KBM-7 (cell line): ENCODE results near the gene ZNF652.

Experiments
- DNase-seq: peaks from one replicate; pipeline ENCODE4 v3.0.0-alpha.2; 2015
- in situ Hi-C: fragments of 300-500 bp; cut with MboI; formaldehyde crosslinking; loops from 2 replicates; pipeline ENCODE4 v1.14.3; 2020; ENCODE audit warnings: low sequenced_read_pairs, low pct_unique_long_range_greater_than_20kb, mixed read lengths

The ZNF652 gene

DNA sequence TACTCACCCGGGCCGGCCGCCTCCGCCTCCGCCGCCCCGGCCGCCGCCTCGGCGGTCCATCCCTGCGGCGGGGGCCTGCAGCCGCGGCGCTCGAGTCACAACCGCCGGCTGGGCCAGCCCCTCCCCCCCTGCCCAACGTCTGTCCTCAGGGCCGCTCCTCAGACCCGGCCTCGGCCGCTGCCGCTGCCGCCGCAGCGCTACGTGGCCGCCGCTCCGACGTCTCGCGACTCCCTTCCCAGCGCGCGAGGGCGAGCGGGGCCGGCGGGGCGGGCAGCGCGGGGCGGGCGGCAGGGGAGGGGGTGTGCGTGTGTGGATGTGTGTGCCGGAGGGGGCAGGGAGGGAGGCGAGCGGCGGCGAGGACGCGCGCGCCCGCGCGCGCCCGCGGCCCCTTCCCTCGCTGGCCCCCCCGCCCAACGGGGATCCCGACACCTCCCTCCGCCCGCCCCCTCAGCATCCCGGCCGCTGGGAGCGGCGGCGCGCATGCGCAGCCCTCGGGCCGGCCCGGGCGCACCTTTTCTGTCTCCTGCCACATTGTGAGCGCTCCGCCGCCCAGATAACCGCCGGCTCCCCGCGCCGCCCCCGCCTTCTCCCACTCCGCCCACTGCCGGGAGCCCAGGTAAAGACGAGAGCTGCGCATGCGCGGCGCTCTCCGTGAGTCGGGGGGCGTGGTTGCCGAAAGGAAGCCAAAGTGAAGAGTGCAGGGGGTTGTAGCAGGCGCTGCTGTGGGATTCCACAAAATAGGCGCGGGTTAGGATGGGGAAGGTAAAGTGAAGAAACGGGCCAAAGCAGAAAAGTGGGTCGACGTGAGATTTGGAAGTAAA lies at the start of gene ZNF652:
ZNF652 (minus strand) TSS at position 349 of the 821 bp plus-strand sequence. CDS start 44,525 bp downstream, outside the sequence.
- in situ Hi-C loops = no loop called here
- peak; percentile 93 for DNase-seq

DNA sequence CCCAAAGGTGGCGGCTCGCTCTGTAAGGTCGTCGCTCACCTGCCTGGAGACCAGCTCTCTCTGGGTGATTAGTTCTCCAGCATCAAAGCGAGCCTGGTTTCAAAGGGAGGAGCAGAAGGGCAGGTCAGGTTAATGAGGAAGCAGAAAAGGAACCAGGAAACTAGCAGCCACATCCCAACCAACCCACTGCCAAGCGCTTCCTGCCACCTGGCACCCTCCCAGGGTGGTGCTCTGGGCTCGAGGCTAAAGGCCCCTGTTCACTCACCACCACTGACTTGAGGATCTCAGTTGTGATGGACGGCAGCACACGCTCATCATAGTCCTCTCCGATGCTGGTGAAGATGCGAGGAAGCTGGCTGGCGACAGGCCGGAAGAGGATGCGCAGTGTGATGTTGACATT lies 47.0 kb upstream of the ZNF652 start:
- no peak for DNase-seq
- in situ Hi-C loops = no loop called here

DNA sequence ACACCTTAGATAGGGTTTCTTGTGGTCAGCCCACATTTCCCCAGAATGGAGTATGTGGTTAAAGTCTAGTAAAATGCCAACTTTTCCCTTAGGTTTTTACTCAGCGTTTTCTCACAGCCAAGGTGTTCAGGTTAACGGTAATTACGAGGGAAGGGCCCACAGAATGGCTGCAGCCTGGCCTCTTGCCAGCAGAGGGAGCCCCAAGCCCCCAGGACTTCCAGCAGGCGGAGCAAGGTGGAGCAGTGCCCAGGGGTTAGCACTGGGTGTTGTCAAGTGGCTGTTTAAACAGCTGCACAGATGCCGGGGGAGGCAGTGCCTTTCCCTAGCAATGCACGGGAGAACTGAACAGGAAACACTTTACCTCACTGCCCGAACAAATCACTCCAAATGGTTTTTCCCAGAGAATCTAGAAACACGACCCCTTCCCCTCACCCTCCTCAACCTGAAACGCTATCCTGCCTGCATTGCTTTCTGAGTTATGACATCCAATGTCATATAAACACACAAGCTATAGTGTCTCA lies 46.0 kb upstream of the ZNF652 start:
- DNase-seq = peak; percentile 86
- in situ Hi-C loops = no loop called here

DNA sequence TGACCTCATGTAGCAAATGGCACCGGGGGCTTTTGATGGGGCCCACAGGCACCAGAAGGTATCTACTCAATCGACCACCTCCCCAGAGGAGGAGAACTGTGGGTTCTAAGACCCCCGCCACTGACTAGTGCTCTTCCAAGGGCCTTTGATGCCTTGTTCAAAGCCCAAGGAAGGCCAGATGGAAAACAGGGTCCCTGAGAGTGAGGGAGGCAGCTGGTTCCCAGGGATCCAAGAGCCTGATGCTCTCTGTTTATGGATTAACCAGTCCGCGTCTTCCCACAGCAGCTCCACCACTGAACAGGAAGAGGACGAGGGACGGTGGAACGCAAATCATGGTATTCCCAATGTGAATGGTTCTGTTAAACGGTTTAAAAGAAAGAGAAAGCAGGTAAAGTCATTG lies 45.0 kb upstream of the ZNF652 start:
- in situ Hi-C loops = no loop called here
- DNase-seq = no peak

DNA sequence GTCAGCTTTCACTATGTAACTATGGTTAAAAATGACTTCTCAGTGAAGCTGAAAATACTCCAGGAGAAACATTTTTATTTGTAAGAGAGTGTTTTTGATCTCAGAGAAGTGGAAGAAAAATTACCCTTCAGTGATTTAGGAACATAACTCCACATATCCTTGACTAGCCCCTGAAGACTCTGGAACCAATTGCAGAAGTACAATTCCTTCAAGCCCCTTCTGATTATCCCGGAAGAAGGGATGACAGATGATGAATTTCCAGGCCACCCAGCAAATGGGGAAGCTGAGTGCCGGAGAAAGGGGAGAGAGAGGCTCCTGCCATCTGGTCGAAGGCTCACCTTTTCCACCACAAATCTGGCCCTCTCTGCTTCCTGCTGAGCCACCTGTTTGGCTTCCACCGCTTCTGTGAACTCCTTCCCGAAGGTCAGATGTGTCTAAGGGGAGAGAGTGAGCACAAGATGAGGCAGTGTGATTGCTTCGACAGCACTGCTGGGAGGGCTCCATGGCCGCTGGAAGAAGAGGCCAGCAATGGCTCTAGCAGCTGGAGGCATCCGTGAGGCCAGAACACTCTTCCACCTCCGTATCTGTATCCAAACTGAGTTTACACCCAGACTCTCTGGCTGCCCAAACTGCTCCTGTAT lies 44.5 kb upstream of the ZNF652 start:
- in situ Hi-C loops = no loop called here
- DNase-seq = no peak

DNA sequence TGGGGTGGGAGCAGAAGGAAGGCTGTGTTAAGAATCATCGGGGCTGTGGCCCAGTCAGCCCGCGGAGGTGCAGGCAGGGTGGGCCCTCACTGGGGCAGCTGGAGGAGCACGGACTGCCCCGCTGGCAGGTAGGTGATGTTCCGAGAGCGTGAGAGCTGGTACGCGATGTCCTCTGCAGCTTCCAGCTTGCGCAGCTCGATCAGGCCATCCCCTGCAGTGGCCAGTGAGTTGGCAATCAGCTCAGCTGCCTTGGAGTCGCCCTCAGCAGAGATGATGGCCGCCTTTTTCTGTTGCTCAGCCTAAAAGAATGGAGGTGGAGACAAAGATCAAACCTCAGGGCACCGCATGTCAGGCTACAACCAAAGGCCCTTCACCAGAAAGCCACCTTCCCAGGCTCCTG lies 42.9 kb upstream of the ZNF652 start:
- in situ Hi-C loops = no loop called here
- no peak for DNase-seq

DNA sequence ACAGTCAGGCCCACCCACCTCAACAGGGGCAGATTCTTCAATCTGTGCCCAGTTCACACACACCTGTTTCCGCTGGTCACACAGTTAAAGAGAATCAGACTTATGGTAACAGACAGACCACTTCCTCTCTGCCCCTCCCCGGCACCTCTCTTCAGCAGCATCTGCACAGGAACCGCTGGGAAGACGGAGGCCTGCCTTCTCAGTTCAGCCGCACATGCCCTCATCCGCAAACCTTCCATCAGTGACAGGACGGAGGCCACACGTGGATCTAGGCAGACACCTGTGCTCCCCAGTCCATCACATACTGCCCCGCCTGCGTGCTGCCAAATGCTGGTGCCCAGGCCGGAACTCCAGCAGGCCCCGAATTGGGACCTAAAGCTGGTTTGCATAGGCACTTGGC lies 42.3 kb upstream of the ZNF652 start:
- DNase-seq = no peak
- in situ Hi-C loops = no loop called here

DNA sequence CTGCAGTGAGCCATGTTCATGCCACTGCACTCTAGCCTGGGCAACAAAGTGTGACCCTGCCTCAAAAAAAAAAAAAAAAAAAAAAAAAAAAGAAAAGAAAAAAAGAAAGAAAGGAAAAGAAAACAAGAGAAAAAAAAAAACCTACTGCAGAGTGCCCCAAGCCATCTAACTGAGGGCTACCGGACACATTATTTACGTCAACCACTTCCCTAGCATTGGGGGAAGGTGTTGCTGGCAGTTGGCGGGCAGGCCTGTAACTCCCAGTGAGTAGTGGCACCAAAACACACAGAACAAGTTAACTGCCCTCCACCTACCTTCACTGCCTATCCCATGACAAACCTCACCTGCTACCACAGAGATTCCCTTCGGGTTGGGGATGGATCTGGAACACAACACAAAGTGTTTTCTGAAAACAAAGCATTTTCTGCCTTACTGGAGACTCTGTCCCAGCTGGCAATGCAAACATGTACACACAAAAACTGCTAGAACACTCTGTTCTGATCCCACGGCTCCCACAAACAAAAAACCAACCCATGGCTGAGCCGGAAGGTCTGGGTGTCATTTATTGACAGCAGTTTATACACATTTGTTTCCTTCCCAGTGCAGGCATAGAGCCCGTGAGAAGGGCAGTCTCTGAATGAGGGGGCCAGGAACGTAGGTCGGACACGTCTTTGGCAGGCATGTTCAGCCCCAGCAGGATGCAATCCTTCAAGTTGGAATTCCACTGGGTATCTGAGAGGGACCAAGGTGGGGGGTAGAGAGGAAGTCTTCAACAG lies 41.7 kb upstream of the ZNF652 start:
- DNase-seq = no peak
- in situ Hi-C loops = no loop called here

DNA sequence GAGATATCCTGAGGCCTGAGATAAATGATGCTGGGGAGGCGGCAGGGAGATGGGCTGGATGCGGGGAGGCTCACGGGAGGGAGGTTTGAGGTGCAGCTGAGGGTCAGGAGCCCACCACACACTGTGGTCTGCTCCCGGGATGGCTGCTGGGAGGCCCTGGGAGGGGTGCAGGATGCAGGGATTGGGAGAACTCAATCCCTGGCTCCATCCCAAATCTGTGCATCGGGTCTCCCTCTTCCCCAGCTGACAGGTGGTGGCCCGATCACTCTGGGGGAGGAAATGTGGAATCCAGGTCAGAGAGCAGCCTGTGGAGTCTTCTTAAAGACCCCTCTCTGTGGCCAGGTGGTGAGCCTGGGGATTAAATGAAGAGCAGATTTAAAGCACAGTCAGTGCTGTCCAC lies 40.7 kb upstream of the ZNF652 start:
- in situ Hi-C loops = no loop called here
- no peak for DNase-seq

DNA sequence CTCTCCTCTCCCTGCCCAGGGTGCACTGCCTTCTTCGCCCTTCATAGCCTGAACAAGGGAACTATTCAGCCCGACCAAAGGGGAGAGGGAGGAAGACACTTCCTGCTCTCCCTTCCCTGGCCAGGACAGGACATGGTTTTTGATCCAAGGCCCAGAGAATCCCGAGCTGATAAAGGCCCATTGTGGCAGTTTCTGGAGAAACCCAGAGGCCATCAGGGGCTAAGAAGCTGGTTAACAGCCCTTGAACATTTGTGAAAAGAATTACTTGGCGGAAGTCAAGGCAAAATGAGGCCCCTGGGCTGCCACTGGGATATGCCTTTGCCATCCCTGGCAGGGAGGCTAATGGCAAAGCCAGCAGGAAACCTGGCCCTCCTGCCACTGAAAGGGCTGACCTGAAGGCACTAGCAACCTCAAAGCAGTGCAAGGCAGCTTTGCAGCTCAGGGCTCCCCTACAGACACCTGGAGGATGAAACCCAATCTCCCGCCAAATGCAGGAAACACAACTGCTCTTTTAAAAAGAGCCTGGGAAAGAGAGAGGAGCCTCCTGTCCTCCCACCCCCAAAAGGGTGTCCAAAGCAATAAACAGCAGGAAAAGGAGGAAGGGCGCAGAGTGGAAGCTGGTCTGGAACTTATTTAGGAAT lies 40.0 kb upstream of the ZNF652 start:
- no peak for DNase-seq
- in situ Hi-C loops = no loop called here

DNA sequence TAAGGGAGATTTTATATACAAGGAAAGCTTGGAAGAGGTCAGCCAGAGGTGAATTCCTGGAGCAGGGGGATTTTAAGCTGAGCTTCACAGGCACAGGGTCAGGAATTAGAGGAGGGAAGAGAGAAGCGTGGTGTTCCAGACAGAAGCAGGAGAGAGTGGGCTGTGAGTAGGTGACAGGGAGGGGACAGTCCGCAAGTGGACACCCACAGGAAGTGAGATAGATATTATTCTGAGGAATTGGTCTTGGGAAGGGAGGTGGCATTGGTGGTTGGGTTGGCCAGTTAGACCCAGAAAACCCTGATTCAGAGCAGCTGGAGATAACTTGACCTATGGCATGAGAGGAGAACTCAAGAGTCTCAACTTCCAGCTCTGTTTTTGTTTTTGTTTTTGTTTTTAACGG lies 37.9 kb upstream of the ZNF652 start:
- DNase-seq = no peak
- in situ Hi-C loops = no loop called here

DNA sequence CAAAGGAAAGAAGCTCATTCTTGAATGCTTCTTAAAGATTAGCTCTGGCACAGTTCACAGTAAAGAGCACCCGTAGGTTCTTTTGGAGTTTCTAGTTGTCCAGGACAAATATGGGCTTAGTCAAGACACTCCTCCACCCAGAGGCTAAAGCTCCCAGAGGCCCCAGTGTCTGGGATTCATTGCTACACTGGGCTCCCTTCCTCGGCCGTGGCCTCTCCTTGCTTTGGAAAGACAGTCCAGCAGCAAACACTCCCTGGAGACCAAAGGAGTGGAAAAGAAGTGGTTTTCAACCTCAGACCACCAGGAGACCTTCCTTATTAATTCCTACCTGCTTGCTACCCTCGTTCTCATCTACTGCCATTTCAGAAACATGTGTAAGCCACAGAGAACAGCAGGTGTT lies 35.5 kb upstream of the ZNF652 start:
- DNase-seq = no peak
- in situ Hi-C loops = no loop called here

DNA sequence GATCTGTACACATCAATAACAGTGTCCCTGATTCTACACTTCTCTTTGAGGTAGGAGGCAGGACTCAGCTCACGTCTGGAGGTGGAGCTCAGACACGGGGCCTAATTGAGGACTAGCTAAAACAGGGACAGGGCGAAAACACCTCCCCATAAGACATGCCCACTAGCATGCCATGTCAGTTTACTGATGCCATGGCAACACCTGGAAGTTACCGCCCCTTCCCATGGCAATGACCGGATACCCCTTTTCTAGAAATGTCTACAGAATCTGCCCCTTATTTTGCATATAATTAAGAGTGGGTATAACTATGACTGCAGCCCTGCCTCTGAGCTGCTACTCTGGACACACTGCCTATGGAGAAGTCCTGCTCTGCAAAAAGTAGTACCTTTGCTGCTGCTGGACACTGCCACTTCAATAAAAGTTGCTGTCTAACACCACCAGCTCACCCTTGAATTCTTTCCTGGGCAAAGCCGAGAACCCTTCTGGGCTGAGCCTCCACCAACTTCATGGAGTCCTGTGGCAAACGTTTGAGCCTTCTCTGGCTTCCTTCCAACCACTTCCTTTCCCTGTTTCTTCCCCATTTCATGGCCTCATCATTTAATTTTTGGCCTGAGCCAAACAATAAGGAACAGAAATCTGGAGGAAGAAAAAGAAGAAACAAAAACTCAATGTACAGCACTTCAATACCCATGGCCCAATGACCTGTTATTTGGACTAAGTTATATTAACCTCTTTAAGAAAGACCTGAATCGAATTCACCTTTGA lies 31.6 kb upstream of the ZNF652 start:
- peak; percentile 77 for DNase-seq
- in situ Hi-C loops = no loop called here

DNA sequence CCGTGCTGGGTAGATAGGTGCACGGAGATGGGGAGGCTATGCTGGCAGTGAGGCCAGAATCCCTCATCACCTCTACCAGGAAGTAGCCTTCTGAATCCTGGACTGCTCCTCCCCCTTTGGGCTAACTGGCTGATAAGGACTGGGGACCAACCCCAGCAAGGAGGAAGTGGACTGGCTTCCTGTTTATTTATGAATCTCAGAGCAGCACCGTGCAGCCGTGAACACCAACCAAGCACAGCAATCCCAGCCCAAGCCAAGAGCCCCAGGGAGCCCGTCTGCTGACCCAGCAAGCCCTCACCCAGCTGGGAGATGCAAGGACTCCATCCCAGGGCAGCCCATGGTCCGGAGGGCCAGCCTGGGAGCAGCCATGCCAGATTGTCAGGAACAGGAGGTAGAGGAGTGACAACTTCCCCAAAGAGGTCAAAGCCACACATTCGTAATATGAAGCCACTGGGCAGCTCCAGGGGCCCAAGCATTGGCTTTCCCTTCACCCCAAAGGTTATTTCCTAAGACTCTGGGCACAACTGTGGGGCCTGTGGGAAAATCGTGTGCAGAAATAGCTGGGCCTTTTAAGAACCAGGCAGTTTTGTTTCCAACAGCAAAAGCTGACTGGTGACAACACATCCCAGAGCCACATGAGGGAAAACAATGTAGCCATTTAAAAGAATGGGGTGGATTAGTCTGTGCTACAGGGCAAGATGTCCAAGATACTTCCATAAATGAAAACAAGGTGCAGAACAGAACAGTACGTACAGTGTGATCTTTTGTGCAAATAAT lies 28.7 kb upstream of the ZNF652 start:
- peak; percentile 76 for DNase-seq
- in situ Hi-C loops = no loop called here

DNA sequence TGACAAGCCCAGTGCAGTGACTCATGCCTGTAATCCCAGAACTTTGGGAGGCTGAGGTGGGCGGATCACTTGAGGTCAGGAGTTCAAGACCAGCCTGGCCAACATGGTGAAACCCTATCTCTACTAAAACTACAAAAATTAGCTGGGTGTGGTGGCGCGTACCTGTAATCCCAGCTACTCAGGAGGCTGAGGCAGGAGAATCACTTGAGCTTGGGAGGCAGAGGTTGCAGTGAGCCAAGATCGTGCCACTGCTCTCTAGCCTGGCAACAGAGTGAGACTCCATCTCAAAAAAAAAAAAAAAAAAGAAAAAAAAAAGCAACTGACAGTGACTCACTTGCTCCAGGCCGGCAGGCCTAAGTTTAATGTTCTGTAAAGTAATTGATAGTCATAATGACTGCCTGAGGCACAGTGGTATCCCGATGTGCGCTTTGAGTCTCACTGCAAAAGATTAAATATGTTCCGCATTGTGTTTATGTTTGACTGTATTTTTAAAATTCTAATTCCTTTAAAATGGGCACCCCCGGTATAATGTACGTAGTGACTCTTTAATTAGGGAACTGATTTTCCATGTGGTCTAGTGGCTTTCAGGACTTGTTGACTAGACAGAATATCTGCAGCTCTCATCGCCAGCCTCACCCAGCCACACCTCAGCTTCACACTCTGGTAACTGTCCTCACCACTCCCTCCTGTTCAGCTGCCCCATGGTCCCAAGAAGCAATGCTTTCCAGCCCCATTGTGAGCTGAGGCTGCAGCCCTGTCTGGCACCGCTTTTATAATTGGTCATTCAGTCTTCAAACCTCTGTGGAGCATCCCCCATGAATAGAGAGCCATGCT lies 27.7 kb upstream of the ZNF652 start:
- in situ Hi-C loops = loop anchor here (10.0 kb wide), 1 partner anchor 75 kb away; no protein-coding TSS in a partner anchor

DNA sequence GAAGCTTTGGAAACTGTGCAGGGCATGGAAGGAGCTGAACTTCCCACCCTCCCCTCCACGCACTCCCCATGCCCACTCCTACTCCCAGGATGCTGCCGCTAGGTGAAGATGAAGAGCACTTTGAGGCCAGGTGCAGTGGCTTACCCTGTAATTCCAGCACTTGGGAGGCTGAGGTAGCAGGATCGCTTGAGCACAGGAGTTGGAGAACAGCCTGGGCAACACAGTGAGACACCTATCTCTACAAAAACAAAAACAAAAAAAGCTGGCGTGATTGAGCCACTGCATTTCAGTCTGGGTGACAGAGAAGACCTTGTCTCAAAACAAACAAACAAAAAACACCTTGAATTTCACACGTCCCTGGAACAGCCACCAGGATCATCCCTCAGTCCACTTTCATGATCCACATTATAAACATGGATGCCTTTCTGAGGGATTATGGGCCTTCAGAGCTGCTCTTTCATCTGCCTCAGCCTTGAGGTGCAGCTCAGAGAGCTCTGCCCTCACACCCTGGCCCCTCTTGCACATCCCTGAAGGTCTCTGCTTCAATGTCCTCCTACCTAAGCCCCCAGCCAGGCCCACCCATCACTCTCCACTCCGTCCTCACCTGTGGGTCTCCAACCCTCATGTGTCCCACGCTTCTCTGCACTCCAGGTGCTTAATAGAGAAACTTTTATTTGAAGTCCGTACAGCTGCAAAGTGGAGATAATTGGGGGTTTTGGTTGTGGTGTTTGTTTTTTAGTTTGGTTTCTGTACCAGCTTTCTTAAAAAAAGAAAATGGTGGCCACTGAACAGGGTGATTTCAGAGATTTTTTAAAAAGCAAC lies 26.9 kb upstream of the ZNF652 start:
- DNase-seq = no peak
- in situ Hi-C loops = loop anchor here (10.0 kb wide), 1 partner anchor 74 kb away; no protein-coding TSS in a partner anchor

More for the DNA sequence above, 27.7 kb upstream of the ZNF652 start:
- DNase-seq = peak; percentile 18
